HG03575 (cell line): ENCODE results near the gene NCS1.

Experiments used
- ATAC-seq: cut with Tn5 transposase; IDR thresholded peaks from one replicate; pipeline ENCODE4 v1.9.1; 2021; ENCODE audit not compliant: unreplicated experiment, insufficient number of reproducible peaks, low FRiP score; ENCODE audit errors: extremely low read depth

The NCS1 gene

GRCh38 chr9:130189840-130190239 is 17.6 kb downstream of the NCS1 start:
- no peak for ATAC-seq

GRCh38 chr9:130191068-130191748 is 19.0 kb downstream of the NCS1 start:
- no peak for ATAC-seq

- no peak for ATAC-seq
Measured at GRCh38 chr9:130191749-130192120, 19.5 kb downstream of the NCS1 start.

GRCh38 chr9:130192382-130192999 is 20.3 kb downstream of the NCS1 start:
- ATAC-seq = no peak

GRCh38 chr9:130193103-130193502 is 20.9 kb downstream of the NCS1 start:
- ATAC-seq = no peak

- no peak for ATAC-seq
Measured at GRCh38 chr9:130193531-130194377, 21.6 kb downstream of the NCS1 start.

- no peak for ATAC-seq
Measured at GRCh38 chr9:130194378-130194932, 22.3 kb downstream of the NCS1 start.

- ATAC-seq = no peak
Measured at GRCh38 chr9:130195638-130196037, 23.4 kb downstream of the NCS1 start.

- no peak for ATAC-seq
Measured at GRCh38 chr9:130196643-130197042, 24.4 kb downstream of the NCS1 start.

GRCh38 chr9:130197386-130197785 is 25.2 kb downstream of the NCS1 start:
- ATAC-seq = no peak

- ATAC-seq = no peak
Measured at GRCh38 chr9:130197888-130198287, 25.7 kb downstream of the NCS1 start.

GRCh38 chr9:130198501-130199179 is 26.4 kb downstream of the NCS1 start:
- no peak for ATAC-seq

- no peak for ATAC-seq
Measured at GRCh38 chr9:130199605-130200004, 27.4 kb downstream of the NCS1 start.

- no peak for ATAC-seq
Measured at GRCh38 chr9:130200038-130200849, 28.0 kb downstream of the NCS1 start.

- no peak for ATAC-seq
Measured at GRCh38 chr9:130201399-130201873, 29.2 kb downstream of the NCS1 start.

GRCh38 chr9:130201974-130202373 is 29.8 kb downstream of the NCS1 start:
- no peak for ATAC-seq

- no peak for ATAC-seq
Measured at GRCh38 chr9:130204341-130204740, 32.1 kb downstream of the NCS1 start.

- ATAC-seq = no peak
Measured at GRCh38 chr9:130204959-130205358, 32.8 kb downstream of the NCS1 start.
